ENCODE measurements around the gene BCAT1. TPM values are rescaled to one million over a fixed set of nuclear protein-coding genes. Genes with fewer than 3 reads are reported as not detected.

BCAT1 gene, protein sequence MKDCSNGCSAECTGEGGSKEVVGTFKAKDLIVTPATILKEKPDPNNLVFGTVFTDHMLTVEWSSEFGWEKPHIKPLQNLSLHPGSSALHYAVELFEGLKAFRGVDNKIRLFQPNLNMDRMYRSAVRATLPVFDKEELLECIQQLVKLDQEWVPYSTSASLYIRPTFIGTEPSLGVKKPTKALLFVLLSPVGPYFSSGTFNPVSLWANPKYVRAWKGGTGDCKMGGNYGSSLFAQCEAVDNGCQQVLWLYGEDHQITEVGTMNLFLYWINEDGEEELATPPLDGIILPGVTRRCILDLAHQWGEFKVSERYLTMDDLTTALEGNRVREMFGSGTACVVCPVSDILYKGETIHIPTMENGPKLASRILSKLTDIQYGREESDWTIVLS
- 136 and 189 TPM in 2 replicates for total RNA-seq

DNA sequence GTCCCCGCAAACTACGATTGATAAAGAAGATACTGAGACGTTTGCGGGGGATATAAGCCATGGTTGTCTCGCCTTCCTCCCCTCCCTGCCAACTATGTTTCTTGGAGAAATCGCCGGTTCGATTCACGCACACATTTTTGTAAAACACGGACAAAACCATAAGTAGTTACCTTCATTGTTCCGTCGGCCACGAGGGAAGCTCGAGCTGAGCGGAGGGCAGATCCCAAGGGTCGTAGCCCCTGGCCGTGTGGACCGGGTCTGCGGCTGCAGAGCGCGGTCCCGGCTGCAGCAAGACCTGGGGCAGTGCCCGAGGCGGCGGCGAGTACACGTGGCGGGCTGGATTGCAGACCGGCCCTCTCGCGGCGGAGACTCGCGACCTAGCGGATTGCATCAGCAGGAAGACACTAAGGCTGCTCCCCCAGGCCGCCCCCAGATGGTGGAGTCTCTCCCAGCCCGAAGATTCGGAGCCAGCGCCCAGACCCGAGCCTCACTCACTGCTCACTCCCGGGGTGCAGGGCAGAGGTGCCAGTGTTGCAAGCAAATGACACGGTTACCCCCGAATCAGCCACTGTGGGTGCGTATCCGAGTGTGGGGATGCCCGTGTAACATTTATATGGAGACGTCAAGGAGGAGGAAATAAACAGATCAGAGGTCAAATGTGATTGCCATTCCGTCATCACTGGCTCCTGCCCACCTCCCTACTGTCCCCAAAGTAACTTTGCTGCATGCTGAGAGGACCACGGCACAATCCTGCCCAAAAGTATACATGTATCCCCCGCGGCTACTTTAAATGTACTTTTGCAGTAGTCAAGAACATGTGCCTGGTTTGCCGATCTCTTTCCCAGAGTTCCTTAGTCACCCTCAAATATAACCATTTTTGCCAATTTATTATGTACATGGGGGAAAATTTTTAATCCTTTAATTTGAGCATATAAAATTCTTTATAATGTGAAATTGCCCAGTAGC lies at the start of gene BCAT1:
TSS of gene BCAT1 (minus strand) at position 345 of the 966 bp plus-strand sequence. CDS start at position 176, 169 bp downstream.

Other genes with a start within 250 kb of the BCAT1 start
- 0.18 and 0.43 TPM in 2 replicates for gene DNAI7, start 246.1 kb upstream of the BCAT1 start, total RNA-seq
- 15.4 and 24.3 TPM in 2 replicates for gene ETFRF1, start 246.1 kb upstream of the BCAT1 start, total RNA-seq

Data from smooth muscle cell of bladder (primary cell).